Breast epithelium (tissue), 3 donors: ENCODE measurements around the gene DNMT3A.

ENCODE experiments used
- CTCF ChIP-seq, 3 donors: fragments of 450-650 bp; IDR thresholded peaks; one replicate each; pipeline ENCODE4 v1.5.1; 2016 to 2017; ENCODE audit warnings: antibody characterized with exemption in 3 of 3, mild to moderate bottlenecking in 3 of 3, moderate library complexity in 3 of 3
- POLR2A ChIP-seq: fragments of 450-650 bp; IDR thresholded peaks from one replicate; pipeline ENCODE4 v1.6.1; 2016; ENCODE audit warnings: antibody characterized with exemption, mild to moderate bottlenecking, moderate library complexity

GRCh38 chr2:25295621-25296020, 46.1 kb downstream of the DNMT3A start:
- TF ChIP-seq CTCF (IDR thresholded peaks at IDR 0.05) (no peak), POLR2A (no peak)
